Measurements from ENCODE around the gene ESRRG. TPM values are rescaled to one million over a fixed set of nuclear protein-coding genes. Genes with fewer than 3 reads are reported as not detected.

The ESRRG gene
- total and polyA plus RNA-seq, 2 donors (not counting 3 experiments of a cell fraction or from before 2014, with no cell fraction given), result not detected

DNA sequence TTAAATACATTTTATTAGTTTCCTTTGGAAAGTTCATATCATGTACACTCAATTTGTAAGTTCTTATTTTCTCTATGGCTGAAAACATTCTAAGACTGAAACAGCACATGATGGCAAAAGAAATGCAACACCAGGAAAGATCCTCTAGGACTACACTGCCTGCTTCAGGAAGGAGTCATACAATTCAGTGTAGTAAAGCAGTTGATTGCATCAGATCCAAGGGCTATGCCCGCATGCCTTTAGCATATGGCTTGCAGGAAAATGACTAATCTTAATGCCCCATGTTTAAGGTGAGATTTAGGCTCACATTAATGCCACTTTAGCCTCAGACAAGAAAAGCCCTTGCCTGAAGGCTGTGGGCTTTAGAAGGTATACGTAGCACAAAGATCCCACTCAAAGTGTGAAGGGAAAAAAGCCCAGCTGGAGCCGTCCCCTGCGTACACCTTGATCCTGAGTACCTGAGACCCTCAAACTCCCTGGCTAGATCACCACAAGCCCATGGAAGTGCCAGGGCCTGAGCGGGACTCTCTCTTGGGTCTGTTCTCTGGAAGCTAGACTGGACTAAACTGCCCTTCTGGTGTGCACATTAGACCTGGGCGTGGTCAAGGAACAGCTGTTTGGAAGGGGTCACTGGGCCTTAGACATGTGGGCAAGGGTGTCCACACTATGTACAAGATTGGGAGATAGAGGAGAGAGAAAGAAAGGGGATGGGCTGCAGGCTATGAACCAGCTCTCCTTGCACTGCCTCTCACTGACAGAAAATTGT, 52.9 kb downstream of the ESRRG start:
- Histone ChIP-seq H3K9ac (replicated peaks; ENCODE audit: extremely low read depth, insufficient read depth, low read length) (no peak overlapping the region), H4K20me1 (replicated peaks; ENCODE audit: control insufficient read depth, extremely low read depth, insufficient read depth, low read length) (no peaks in the 10 kb centered on the region), H3K27me3 (ENCODE audit: control insufficient read depth in 2 of 2, insufficient read depth in 2 of 2, low read length in 2 of 2) (no peaks in the 10 kb centered on the region), H3K27ac (ENCODE audit: insufficient read depth, low read depth, low read length) (no peak overlapping the region), H3K4me1 (ENCODE audit: control insufficient read depth, extremely low read depth, insufficient read depth, low read length) (no peaks in the 10 kb centered on the region), H3K79me2 (ENCODE audit: control insufficient read depth, insufficient read depth, low read length) (no peaks in the 10 kb centered on the region), H3K36me3 (ENCODE audit: control insufficient read depth in 2 of 2, extremely low read depth in 1 of 2, insufficient read depth in 2 of 2, low read length in 2 of 2) (no peaks in the 10 kb centered on the region), H3K9me3 (replicated peaks; ENCODE audit: control insufficient read depth, insufficient read depth, low read length) (no peaks in the 10 kb centered on the region), H3K9me1 (replicated peaks; ENCODE audit: control insufficient read depth, extremely low read depth, insufficient read depth, low read length) (no peaks in the 10 kb centered on the region), H3K4me2 (ENCODE audit: insufficient read depth, low read length) (no peak overlapping the region), H2AFZ (ENCODE audit: low read depth, low read length) (no peak overlapping the region), H3K4me3 (replicated peaks in 1 of 3; ENCODE audit: insufficient read depth in 1 of 3, low read depth in 1 of 3, low read length in 3 of 3) (no peak overlapping the region)
- FAIRE-seq (no peak), DNase-seq (ENCODE audit: low read depth, low spot score) (no peak)
- POLR2A ChIA-PET, result no interaction called here
- intact Hi-C loops (cut with micrococcal nuclease), result no loop called here
- CTCF ChIA-PET, result no interaction called here
- dilution Hi-C loops (cut with MboI; ENCODE audit: extremely low pct_ligation_motif_present, low sequenced_read_pairs), result no loop called here
- BruUV-seq (replicated peaks), result no TSS peak
- TF ChIP-seq GATA2 (IDR thresholded peaks at IDR 0.05; ENCODE audit: insufficient read depth, insufficient read length, low read depth, low read length) (no peak), JUN (IDR thresholded peaks at IDR 0.05; ENCODE audit: borderline replicate concordance, insufficient read depth, insufficient read length, low read depth) (no peak), POLR2A (IDR thresholded peaks at IDR 0.05; ENCODE audit: low read depth, low read length) (no peak), FOS (IDR thresholded peaks at IDR 0.05; ENCODE audit: borderline replicate concordance, insufficient read depth, low read length) (no peak), EZH2 (IDR thresholded peaks at IDR 0.05; ENCODE audit: borderline replicate concordance, low read depth, low read length, severe bottlenecking) (no peak), POLR2AphosphoS5 (IDR thresholded peaks at IDR 0.05; ENCODE audit: insufficient read depth, low read depth, low read length) (no peak), MYC (IDR thresholded peaks at IDR 0.05; ENCODE audit: low read depth, low read length) (no peak)
- TF ChIP-seq, protein P1, sequence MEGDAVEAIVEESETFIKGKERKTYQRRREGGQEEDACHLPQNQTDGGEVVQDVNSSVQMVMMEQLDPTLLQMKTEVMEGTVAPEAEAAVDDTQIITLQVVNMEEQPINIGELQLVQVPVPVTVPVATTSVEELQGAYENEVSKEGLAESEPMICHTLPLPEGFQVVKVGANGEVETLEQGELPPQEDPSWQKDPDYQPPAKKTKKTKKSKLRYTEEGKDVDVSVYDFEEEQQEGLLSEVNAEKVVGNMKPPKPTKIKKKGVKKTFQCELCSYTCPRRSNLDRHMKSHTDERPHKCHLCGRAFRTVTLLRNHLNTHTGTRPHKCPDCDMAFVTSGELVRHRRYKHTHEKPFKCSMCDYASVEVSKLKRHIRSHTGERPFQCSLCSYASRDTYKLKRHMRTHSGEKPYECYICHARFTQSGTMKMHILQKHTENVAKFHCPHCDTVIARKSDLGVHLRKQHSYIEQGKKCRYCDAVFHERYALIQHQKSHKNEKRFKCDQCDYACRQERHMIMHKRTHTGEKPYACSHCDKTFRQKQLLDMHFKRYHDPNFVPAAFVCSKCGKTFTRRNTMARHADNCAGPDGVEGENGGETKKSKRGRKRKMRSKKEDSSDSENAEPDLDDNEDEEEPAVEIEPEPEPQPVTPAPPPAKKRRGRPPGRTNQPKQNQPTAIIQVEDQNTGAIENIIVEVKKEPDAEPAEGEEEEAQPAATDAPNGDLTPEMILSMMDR (IDR thresholded peaks at IDR 0.05; ENCODE audit: extremely low read depth in 1 of 2, insufficient read depth in 1 of 2, low read depth in 1 of 2, low read length in 2 of 2), result no peak
- TF ChIP-seq, protein P2, sequence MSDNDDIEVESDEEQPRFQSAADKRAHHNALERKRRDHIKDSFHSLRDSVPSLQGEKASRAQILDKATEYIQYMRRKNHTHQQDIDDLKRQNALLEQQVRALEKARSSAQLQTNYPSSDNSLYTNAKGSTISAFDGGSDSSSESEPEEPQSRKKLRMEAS (IDR thresholded peaks at IDR 0.05; ENCODE audit: insufficient read depth, insufficient read length), result no peak
